ENCODE results near the gene TMEM150B.

GRCh38 chr19:55264531-55264930 is 60.6 kb downstream of the TMEM150B start:
- TF ChIP-seq CTCF (conservative IDR thresholded peaks at IDR 0.05) = no peak
- TF ChIP-seq EZH2 (IDR thresholded peaks at IDR 0.05; ENCODE audit: low read depth) = no peak

Measured in PC-9 (cell line).